Measurements from ENCODE around the gene TIMP2.

- TF ChIP-seq EZH2phosphoT487 (IDR thresholded peaks at IDR 0.05; ENCODE audit: unreplicated experiment) (no peak), CTCF (conservative IDR thresholded peaks at IDR 0.05; ENCODE audit: low read depth in 2 of 2) (no peak), EZH2 (IDR thresholded peaks at IDR 0.05; ENCODE audit: low read depth, unreplicated experiment) (no peak), ETS1 (IDR thresholded peaks at IDR 0.05) (no peak), POLR2AphosphoS5 (IDR thresholded peaks at IDR 0.05; ENCODE audit: low read depth) (no peak)
These were observed 19.8 kb upstream of the TIMP2 start for GRCh38 chr17:78944956-78945355.

Measured in GM23338 (cell line).